Fibroblast of skin of right quadriceps (primary cell): ENCODE measurements around the gene ZNF213.

Source experiments
- DNase-seq: peaks from one replicate; pipeline ENCODE4 v3.0.0-alpha.2; 2013

The ZNF213 gene

DNA sequence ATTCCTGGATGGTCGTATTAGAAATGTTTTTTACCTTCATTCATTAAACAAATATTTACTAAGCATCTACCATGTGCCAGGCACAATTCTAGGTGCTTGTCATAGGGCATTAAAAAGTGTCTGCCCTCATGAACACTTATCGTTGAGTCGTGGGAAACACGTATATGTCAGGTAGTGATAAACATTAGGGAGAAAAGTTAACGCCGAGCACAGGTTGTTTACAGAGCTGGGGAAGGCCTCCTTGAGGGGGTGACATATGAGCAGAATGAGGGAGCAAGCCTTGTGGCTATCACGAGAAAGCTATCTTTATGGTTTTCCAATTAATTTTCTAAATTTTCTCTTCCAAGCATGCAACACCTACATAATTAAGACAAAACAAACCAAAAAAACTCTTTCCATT, 985 bp upstream of the ZNF213 start:
- no peak for DNase-seq

DNA sequence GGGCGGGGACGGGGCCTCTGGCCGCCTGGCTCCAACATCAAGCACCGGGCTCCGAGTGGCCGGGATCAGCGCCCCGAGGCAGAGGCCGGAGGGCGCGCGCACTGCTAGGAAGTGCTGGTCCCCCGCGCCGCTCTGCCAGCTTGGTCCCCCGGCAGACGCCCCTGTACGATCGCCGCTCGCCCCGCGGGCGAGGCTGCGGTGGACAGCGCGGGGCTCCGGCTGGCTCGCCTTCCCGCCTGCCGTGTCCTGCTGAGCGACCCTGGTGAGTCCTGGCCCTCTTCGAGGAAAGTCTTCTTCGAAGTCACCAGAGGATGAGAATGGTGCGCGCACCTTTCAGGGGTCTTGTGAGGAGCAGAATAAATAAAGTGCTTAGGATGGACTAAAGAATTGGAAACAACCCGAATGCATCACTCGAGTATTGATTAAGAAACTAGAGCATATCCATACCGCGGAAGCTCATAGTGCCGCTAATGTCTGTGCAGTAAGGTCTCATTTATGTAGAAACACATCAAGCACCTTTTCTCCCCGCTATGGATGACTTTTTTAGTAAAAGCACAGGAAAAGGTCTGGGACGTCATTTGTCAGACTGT, 392 bp downstream of the ZNF213 start:
- DNase-seq, result no peak

DNA sequence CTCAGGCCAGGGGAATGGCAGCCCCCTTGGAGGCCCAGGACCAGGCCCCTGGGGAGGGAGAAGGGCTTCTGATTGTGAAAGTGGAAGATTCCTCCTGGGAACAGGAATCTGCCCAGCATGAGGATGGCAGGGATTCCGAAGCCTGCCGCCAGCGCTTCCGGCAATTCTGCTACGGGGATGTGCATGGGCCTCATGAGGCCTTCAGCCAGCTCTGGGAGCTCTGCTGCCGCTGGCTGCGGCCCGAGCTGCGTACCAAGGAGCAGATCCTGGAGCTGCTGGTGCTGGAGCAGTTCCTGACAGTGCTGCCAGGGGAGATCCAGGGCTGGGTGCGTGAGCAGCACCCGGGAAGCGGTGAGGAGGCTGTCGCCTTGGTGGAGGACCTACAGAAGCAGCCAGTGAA, 2.4 kb downstream of the ZNF213 start:
- DNase-seq, result no peak

DNA sequence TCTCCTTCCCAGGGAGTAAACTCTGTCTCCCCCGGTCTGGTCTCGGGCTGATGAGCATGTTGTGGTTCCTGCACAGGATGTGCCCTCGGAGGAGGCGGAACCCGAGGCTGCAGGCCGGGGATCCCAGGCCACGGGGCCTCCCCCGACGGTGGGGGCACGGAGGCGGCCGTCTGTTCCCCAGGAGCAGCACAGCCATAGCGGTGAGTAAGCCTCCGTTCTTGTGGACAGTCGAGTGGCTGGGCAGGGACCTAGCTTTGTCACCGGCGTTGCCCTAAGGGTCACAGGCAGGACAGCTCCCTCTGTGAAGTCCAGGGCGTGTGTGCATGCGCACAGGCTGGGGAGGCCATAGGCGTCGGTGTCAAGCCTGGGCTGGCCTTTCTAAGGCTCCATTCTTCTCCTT, 3.5 kb downstream of the ZNF213 start:
- no peak for DNase-seq

DNA sequence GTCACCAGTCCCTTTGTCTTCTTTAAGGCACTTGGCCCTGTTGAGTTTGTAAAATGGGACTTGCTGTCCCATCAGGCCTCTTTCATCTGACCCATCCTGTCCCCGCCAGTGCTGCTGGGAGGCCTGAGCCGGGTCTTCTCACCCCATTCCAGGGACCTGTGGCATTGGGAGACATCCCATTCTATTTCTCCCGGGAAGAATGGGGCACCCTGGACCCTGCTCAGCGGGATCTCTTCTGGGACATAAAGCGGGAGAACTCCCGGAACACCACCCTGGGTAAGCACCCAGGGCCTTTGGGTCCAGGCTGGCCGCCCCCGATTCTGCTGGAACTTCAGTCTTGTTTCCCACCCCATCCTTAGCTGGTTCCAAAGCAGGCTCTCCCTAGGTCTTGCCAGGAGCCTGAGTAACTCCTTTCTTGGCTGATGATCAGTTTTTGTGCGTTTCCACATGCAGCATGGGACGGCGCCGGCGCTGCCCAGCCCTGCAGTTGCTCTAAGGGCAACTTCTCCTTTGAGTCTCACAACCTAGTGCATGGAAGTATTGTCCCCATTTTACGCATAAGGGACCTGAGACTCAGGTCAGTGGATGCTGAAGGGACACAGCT, 4.1 kb downstream of the ZNF213 start:
- no peak for DNase-seq

DNA sequence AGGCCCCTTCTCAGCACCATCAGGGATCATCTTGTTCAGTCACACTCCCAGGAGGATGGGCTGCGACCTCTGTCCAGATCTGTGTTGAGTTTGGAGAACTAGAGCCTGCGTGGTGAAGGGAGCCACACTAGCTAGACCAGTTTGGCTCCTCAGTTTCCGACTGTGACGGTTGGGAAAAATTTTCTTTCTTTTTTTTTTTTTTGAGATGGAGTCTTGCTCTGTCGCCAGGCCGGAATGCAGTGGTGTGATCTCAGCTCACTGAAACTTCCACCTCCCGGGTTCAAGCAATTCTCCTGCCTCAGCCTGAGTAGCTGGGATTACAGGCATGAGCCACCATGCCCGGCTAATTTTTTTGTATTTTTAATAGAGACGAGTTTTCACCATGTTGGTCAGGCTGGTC, 4.7 kb downstream of the ZNF213 start:
- DNase-seq, result peak; percentile 29

DNA sequence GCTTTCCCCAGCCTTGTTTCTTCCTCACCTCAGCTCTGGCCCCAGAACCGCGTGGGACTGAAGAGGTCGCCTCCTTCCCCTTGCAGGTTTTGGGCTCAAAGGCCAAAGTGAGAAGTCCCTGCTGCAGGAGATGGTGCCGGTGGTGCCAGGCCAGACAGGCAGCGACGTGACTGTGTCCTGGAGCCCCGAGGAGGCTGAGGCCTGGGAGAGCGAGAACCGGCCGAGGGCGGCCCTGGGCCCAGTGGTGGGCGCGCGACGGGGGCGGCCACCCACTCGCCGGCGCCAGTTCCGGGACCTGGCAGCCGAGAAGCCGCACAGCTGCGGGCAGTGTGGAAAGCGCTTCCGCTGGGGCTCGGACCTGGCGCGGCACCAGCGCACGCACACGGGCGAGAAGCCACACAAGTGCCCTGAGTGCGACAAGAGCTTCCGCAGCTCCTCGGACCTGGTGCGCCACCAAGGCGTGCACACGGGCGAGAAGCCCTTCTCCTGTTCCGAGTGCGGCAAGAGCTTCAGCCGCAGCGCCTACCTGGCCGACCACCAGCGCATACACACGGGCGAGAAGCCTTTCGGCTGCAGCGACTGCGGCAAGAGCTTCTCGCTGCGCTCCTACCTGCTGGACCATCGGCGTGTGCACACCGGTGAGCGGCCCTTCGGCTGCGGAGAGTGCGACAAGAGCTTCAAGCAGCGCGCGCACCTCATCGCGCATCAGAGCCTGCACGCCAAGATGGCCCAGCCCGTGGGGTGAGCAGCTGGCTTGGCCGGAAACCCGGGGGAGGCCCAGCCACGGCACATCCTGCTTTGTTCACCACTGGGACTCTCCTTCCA, 6.0 kb downstream of the ZNF213 start:
- DNase-seq, result no peak

DNA sequence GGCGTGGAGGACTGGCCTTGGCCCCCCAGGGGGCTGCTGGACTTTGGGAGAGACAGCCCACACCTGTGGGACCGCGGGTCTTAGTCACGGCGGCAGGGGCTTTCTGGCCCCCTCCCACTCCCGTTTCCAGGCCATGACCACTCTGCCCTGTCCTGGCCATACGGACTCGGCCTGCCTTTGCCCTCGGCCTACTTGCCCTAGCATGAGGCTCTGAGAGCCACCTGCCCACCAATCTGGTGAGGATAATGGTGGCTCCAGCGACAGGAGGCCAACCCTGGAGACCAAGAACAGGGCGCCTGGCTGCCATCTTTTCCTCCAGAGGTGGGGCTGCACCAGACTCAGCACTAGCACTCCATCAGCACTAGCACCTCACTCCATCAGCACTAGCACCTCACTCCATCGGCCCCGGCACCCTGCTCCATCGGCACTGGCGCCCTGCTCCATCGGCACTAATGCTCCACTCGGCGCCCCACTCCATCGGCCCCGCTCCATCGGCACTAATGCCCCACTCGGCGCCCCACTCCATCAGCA, 7.0 kb downstream of the ZNF213 start:
- no peak for DNase-seq

DNA sequence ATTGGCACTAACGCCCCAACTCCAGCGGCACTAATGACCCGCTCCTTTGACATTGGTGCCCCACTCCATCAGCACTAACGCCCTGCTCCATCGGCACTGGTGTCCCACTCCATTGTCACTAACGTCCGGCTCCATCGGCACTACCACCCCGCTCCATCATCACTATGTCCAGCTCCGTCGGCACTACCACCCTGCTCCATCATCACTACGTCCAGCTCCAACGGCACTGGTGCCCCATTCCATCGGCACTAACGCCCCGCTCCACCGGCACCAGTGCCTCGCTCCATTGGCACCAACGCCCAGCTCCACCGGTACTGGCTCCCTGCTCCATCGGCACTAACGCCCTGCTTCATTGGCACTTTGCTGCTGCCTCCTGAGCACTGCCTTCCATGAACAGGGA, 7.5 kb downstream of the ZNF213 start:
- no peak for DNase-seq

DNA sequence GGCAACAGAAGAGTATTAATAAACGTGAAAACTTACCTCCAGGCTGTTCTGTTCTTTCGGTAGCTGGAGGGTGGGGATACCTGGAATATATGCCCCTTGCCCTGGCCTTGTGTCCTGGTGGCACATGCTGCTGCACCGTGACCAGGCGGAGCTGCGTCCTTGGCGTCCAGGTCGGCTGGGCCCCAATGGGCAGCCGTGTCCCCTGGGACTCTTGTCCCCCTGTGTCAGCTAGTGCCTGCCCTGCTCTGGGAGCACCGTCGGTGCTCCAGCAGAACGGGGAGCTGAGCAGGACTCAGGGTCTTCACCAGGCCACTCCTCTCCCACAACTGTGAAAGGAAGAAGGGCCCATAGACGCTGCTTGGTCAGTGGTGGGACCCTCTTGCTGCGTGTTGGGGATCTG, 7.9 kb downstream of the ZNF213 start:
- DNase-seq, result no peak

DNA sequence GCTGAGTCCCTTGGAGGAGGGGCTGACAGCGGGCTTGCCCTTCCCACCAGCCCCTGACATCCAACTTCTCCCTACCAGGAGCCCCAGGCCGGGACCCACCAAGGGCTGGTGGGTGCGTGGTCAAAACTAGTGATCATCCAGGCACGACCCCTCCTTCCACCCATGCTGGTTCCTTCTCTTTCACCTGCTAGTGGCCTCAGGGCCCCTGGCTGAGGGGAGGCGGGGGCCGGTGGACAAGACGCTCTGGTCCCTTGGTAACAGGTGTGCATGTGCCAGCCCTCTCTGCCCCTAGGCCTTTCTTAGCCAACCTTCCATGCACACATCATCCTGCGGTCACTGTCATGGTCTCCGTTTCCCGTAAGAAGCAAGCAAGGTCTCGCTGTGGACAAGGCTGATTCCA, 8.4 kb downstream of the ZNF213 start:
- no peak for DNase-seq

DNA sequence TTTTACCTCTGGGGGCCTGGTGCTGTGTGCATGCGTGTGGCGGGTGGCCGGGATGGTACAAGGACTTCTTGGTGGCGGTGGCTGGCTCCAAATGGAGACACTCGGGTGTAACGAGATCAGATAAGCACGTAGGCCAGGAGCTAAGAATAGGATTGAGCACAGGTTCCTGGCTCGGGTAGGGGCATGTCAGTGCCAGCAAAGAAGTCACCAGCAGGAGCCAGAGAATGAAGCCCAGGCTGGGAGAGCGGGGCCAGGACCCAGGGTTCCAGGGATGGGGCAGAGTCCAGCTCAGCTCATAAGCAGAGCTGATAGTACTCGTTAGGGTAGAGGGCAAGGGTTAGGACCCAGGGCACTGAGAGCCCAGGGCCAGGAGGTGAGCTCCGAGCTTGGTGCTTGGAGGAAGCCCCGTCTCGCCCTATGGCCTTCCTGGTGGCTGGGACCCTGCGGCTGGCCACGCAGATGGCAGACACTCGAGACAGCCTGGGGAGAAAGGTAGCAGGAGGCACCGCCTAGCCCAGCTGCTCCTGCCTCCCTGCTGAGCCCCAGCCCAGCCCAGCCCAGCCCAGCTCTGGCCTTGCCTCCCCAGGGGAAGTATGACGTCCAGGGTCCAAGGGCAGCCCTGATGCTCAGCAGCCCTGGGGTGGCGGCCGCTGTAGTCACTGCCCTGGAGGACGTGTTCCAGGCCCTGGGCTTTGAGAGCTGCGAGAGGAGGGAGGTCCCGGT, 8.9 kb downstream of the ZNF213 start:
- DNase-seq, result no peak

DNA sequence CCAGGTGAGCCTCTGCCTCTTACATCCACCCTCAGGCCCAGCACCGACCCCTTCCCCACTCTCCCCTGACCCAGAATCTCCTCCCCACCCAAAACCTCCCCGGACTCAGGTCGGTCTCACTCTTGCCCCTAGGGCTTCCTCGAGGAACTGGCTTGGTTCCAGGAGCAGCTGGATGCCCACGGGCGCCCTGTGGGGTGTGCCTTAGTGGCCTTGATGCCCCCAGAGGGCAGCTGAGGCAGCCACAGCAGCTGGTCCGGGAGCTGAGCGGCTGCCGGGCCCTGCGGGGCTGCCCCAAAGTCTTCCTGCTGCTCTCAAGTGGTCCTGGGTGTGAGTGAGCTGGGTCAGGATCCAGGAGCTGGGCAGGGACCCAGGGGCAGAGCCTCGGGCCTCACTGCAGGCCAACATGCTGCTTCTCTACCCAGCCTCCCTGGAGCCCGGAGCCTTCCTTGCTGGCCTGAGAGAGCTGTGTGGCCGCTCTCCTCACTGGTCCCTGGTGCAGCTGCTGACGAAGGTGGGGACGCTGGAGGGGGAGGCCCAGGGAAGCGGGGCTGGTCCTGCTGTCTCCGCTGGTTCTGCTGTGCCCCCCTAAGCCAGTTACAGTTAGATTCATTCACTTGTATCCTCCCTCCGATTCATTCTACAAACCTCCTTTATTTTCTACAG, 9.6 kb downstream of the ZNF213 start:
- DNase-seq, result no peak

DNA sequence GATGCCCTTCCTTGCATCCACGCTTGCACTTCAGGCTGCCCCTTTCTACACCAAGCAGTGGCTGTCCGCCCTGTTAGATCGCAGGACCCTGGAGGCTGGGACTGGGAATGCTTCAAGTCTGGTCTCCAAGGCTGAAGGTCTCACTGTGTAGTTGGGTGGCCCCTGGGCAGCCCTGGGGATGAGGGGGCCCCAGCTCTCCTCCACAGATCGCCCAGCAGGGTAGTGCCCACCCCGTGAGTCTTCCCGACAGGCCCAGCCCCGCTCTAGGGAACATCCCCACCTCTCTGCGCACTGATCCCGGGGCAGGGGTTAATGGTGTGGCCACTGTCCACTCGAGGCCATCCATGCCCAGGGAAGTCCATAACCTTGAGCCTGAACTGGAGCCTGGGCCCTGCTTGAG, 10.3 kb downstream of the ZNF213 start:
- no peak for DNase-seq

DNA sequence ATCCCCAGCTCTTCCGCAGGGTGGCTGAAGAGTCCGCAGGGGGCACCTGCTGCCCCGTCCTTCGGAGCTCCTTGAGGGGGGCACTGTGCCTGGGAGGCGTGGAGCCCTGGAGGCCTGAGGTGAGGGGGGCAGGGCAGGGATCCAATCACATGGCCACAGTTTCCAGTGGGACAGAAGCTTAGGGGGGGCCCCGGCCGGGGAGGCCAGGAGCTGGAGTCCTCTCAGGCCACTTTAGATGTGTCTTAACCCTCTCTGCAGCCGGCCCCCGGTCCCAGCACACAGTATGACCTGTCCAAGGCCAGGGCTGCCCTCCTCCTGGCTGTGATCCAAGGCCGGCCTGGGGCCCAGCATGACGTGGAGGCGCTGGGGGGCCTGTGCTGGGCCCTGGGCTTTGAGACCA, 10.8 kb downstream of the ZNF213 start:
- DNase-seq, result no peak

DNA sequence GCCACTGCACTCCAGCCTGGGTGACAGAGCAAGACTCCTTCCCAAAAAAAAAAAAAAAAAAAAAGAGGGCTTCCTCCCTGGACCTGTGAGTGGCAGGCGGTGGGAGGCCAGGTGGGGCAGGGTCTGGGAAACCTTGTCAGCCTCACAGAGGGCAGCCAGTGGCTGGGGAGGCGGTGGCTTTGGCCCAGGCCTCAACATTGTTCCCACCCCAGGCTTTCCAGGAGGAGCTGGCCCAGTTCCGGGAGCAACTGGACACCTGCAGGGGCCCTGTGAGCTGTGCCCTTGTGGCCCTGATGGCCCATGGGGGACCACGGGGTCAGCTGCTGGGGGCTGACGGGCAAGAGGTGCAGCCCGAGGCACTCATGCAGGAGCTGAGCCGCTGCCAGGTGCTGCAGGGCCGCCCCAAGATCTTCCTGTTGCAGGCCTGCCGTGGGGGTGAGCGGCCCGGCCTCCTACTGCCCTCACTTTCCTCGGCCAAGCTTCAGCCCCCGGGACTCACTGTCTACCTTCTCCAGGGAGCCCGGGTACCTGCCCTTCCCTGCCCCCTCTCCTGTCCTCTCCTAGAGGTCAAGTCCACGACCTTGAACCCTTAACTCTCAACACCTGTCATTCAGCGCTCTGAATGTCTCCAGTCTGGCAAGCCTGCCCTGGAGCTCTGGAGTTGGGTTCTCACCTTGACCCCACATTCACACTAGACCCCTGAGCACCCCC, 12.4 kb downstream of the ZNF213 start:
- no peak for DNase-seq

DNA sequence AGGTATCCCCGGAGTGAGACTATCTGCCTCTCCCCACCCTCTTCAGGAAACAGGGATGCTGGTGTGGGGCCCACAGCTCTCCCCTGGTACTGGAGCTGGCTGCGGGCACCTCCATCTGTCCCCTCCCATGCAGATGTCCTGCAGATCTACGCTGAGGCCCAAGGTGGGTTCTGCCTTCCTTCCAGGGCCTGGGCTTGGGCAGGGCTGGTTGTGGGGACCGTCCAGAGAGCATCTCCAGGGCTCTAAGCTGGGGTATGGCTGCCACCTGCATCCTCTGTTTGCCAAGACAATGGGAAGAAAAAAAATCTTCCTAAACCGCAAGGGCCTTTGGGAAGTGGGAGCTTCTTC, 12.9 kb downstream of the ZNF213 start:
- no peak for DNase-seq

DNA sequence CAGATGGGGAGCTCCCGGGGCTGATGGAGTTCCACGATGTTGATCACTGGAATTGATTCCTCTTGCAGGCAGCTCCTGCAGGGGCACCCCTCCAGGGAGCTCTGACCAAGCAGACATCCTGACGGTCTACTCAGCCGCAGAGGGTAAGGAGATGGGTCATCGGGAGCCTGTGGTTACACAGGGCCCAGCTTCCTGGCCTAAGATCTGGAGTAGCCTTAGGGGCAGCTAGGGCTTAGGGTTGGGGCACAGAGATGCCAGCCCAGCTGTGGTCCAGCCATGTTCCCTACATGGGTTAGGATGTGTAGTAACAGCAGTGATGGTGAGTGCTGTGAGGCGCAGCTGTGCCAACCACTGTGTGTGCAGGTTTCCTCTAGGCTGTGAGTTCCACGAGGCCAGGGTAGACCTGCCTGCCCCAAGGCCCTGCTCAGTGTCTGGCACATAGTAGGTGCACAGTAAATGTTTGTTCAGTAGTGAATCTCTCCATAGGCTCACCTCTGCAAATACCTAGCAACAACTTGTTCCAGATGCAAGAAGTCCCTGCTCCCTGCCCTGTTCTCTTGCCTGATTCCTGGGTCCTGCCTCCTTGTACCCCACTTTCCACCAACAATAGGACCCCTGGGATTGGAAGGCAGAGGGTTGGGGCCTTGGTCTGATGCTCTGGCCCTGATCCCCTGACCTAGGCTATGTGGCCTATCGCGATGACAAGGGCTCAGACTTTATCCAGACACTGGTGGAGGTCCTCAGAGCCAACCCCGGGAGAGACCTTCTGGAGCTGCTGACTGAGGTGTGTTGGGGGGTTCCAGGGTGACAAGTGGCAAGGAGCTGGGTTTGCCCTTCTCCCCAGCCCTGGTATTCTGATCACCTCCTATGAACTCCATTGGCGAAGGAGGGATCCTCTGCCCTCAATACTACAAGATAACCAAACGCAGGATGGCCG, 13.7 kb downstream of the ZNF213 start:
- no peak for DNase-seq

DNA sequence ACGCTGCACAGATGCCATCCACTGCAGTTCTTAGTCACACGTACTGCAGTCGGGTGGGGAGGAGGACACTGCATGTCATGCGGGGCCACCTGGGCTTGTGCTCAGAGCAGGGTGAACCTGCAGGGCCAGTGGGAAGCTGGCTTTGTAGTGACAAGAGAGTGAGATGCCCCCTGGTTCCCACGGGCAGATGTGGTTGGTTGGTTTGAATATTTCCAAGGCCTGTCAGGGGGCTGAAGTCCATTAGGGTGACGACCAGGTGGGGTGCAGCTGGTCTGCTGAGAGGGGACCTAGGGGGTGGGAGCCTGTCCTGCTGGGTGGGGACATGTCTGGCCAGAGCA, 14.3 kb downstream of the ZNF213 start:
- DNase-seq, result no peak

DNA sequence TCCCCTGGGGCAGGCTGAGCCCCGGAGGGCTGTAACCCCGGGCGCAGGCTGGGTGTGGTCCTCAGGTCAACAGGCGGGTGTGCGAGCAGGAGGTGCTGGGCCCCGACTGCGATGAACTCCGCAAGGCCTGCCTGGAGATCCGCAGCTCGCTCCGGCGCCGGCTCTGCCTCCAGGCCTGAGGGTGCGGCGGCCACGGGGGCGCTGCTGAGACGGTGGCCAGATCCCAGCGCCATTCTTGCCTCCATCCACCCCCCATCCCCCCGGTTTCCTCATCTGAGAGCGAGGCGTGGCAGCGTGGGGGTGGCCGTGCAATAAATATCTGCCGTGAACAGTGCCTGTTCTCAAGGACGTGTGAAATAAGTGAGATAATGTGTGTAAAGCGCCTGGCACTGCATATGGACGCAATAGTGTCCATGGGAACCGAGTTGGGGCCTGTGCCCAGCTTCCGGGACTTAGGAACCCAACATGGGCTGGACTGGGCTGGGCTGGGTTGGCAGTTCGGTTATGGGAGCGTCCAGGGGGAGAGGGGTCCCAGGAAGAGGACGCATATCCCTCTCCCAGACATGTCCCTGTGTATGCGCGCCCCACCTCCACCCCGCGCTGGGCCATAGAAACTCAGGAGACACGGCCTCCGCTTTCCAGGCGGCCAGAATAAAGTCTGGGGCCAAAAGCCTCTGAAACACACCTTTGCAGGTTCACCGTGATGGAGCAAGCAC, 15.0 kb downstream of the ZNF213 start:
- DNase-seq, result peak; percentile 70
